ENCODE data around the gene LILRA6.

GRCh38 chr19:54233941-54234340 lies 8.6 kb downstream of the LILRA6 start:
- TF ChIP-seq CTCF (IDR thresholded peaks at IDR 0.05; ENCODE audit: low read depth, low read length) = no peak
- TF ChIP-seq EZH2phosphoT487 (IDR thresholded peaks at IDR 0.05; ENCODE audit: low read depth) = no peak

Data from OCI-LY3 (cell line).